ENCODE data around the gene SH2D2A. TPM values are rescaled to one million over a fixed set of nuclear protein-coding genes. Genes with fewer than 3 reads are reported as not detected.

The SH2D2A gene
- total RNA-seq, 4 donors from 2014 or later, result 6.0 TPM; not detected in 3

DNA sequence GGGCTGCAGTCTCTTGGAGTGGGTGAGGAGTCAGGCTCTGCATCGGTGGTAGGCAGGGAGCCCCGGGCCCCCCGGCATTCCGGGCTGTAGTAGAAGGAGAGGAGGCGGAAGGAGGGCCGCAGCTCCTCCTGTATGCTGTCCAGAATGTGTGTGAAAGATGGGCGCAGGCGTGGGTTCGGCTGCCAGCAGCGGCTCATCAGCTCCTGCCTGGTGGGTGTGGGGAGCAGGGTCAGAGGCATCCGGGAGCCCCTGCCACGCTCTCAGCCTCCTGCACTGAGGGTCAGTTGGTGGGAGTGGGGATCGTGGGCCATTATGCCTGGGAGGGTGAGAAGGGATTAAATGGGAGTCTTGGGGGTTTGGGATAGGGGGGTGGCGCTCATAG lies 24.2 kb upstream of the SH2D2A start:
- Histone ChIP-seq H3K36me3 (no peaks in the 10 kb centered on the region), H3K9me3 (no peaks in the 10 kb centered on the region), H3K27me3 (peaks cover 4 to 8% of the 10 kb centered on the region in 2 donors), H3K27ac (no peak overlapping the region), H3K4me3 (no peak overlapping the region), H3K4me1 (no peaks in the 10 kb centered on the region)
- TF ChIP-seq POLR2A (IDR thresholded peaks at IDR 0.05) (no peak), CTCF (IDR thresholded peaks at IDR 0.05) (no peak)
- intact Hi-C loops (cut with DNase I; ENCODE audit: low total_unique reads), result no loop called here
- no peak for DNase-seq

GRCh38 chr1:156840186-156840897 lies 23.7 kb upstream of the SH2D2A start:
- no peaks in the 10 kb centered on the region for H3K36me3 ChIP-seq
- no peak for DNase-seq
- intact Hi-C loops (cut with DNase I; ENCODE audit: low total_unique reads), result no loop called here
- no peak for TF ChIP-seq CTCF (IDR thresholded peaks at IDR 0.05)
- no peak for TF ChIP-seq POLR2A (IDR thresholded peaks at IDR 0.05)
- H3K27ac ChIP-seq, result no peak overlapping the region
- no peak overlapping the region for H3K4me3 ChIP-seq
- no peaks in the 10 kb centered on the region for H3K4me1 ChIP-seq
- H3K9me3 ChIP-seq, result no peaks in the 10 kb centered on the region
- peaks cover 4% of the 10 kb centered on the region in 2 donors for H3K27me3 ChIP-seq

GRCh38 chr1:156839426-156840109 lies 22.9 kb upstream of the SH2D2A start:
- no peak for DNase-seq
- intact Hi-C loops (cut with DNase I; ENCODE audit: low total_unique reads), result no loop called here
- no peak for TF ChIP-seq CTCF (IDR thresholded peaks at IDR 0.05)
- no peak for TF ChIP-seq POLR2A (IDR thresholded peaks at IDR 0.05)

DNA sequence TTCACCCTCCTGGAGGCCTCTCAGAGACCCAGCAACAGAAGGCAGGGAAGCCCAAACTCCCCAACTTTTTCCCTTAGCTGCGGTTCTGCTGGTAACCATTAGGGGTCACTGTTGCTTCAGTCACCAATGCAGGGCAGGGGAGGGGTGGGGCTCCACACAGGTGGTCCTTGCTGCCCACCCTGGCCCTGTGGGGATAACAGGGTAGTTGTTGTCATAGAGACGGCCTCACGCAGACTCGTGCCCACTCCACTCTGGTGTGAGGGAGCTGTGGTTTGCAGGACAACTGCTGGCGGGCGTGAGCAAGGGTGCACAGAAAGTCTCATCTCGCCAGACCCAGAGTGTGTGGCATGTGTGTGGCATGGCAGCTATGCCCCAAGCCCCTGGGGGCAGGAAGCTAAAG lies 22.3 kb upstream of the SH2D2A start:
- Histone ChIP-seq H3K4me3 (no peak overlapping the region), H3K36me3 (no peaks in the 10 kb centered on the region), H3K4me1 (no peaks in the 10 kb centered on the region), H3K27me3 (no peaks in the 10 kb centered on the region), H3K27ac (no peak overlapping the region), H3K9me3 (no peaks in the 10 kb centered on the region)
- TF ChIP-seq POLR2A (IDR thresholded peaks at IDR 0.05), result no peak
- TF ChIP-seq CTCF (IDR thresholded peaks at IDR 0.05), result peak; percentile 62 to 70 (median 66)
- DNase-seq, result no peak
- intact Hi-C loops (cut with DNase I; ENCODE audit: low total_unique reads), result no loop called here

More at GRCh38 chr1:156839426-156840109, 22.9 kb upstream of the SH2D2A start:
- Histone ChIP-seq H3K4me3 (no peak overlapping the region), H3K27me3 (no peaks in the 10 kb centered on the region), H3K9me3 (no peaks in the 10 kb centered on the region), H3K36me3 (no peaks in the 10 kb centered on the region), H3K4me1 (no peaks in the 10 kb centered on the region), H3K27ac (no peak overlapping the region)

GRCh38 chr1:156836892-156837291 lies 20.2 kb upstream of the SH2D2A start:
- intact Hi-C loops (cut with DNase I; ENCODE audit: low total_unique reads), result no loop called here

More at GRCh38 chr1:156836892-156837291, 20.2 kb upstream of the SH2D2A start:
- H3K4me1 ChIP-seq, result no peaks in the 10 kb centered on the region
- no peaks in the 10 kb centered on the region for H3K27me3 ChIP-seq
- TF ChIP-seq POLR2A (IDR thresholded peaks at IDR 0.05) (no peak), CTCF (IDR thresholded peaks at IDR 0.05) (no peak)
- no peak for DNase-seq
- H3K4me3 ChIP-seq, result no peak overlapping the region
- no peaks in the 10 kb centered on the region for H3K36me3 ChIP-seq
- no peaks in the 10 kb centered on the region for H3K9me3 ChIP-seq
- H3K27ac ChIP-seq, result no peak overlapping the region

All from uterus (tissue), 4 donors.